DND-41 (cell line): ENCODE measurements around the gene KAZALD1.

Experiments used
- ATAC-seq: fragments of 200-7000 bp; cut with Tn5 transposase; 3 replicates; pipeline ENCODE4 v1.9.1; 2021; ENCODE audit warnings: low read depth; ENCODE audit not compliant: insufficient read depth
- DNase-seq: peaks from one replicate; pipeline ENCODE4 v3.0.0-alpha.2; 2020
- H2AFZ ChIP-seq: 2 replicates; pipeline ENCODE4 v1.6.0; 2012; ENCODE audit warnings: low read depth, low read length
- H3K27ac ChIP-seq: 2 replicates; pipeline ENCODE4 v1.5.1; 2012; ENCODE audit warnings: low read length, inconsistent platforms
- H3K27me3 ChIP-seq: fragments of 200-600 bp; sonication (generic); 2 replicates; pipeline ENCODE4 v1.6.0; 2012; ENCODE audit warnings: low read length, mild to moderate bottlenecking, inconsistent platforms; ENCODE audit not compliant: insufficient read depth, poor library complexity
- H3K36me3 ChIP-seq: 2 replicates; pipeline ENCODE4 v1.5.1; 2012; ENCODE audit warnings: low read length, inconsistent platforms; ENCODE audit not compliant: insufficient read depth
- H3K4me1 ChIP-seq: 2 replicates; pipeline ENCODE4 v1.5.1; 2012; ENCODE audit warnings: mild to moderate bottlenecking, low read length; ENCODE audit not compliant: insufficient read depth
- H3K4me2 ChIP-seq: 2 replicates; pipeline ENCODE4 v1.6.0; 2012; ENCODE audit warnings: mild to moderate bottlenecking, moderate library complexity, low read length, inconsistent platforms; ENCODE audit not compliant: insufficient read depth
- H3K4me3 ChIP-seq, 2 experiments: fragments of 200-600 bp in 1 of 2; shearing (Covaris generic) in 1 of 2; 2 replicates each; pipeline ENCODE4 v1.5.1; 2012 to 2016; ENCODE audit warnings: inconsistent platforms in 2 of 2, low read length in 2 of 2, mild to moderate bottlenecking in 2 of 2, low read depth in 1 of 2, moderate library complexity in 1 of 2
- H3K79me2 ChIP-seq: 2 replicates; pipeline ENCODE4 v1.6.0; 2012; ENCODE audit warnings: low read length, inconsistent platforms; ENCODE audit not compliant: insufficient read depth
- H3K9ac ChIP-seq: 2 replicates; pipeline ENCODE4 v1.6.0; 2012; ENCODE audit warnings: low read depth, mild to moderate bottlenecking, inconsistent platforms, low read length, moderate library complexity
- H3K9me3 ChIP-seq: 2 replicates; pipeline ENCODE4 v1.5.1; 2012; ENCODE audit warnings: low read length, moderate library complexity, mild to moderate bottlenecking, inconsistent platforms; ENCODE audit not compliant: insufficient read depth, severe bottlenecking
- H4K20me1 ChIP-seq: 2 replicates; pipeline ENCODE4 v1.6.0; 2012; ENCODE audit warnings: low read length; ENCODE audit not compliant: insufficient read depth
- CTCF ChIP-seq: IDR thresholded peaks from 2 replicates; pipeline ENCODE4 v1.5.1; 2012; ENCODE audit warnings: borderline replicate concordance, low read length, moderate library complexity, mild to moderate bottlenecking; ENCODE audit not compliant: poor library complexity, severe bottlenecking; ENCODE audit errors: extremely low read depth
- EZH2 ChIP-seq: IDR thresholded peaks from 3 replicates; pipeline ENCODE4 v1.6.1; 2012; ENCODE audit warnings: borderline replicate concordance, low read depth, mild to moderate bottlenecking, moderate library complexity, low read length, inconsistent platforms; ENCODE audit not compliant: severe bottlenecking

KAZALD1 gene

DNA sequence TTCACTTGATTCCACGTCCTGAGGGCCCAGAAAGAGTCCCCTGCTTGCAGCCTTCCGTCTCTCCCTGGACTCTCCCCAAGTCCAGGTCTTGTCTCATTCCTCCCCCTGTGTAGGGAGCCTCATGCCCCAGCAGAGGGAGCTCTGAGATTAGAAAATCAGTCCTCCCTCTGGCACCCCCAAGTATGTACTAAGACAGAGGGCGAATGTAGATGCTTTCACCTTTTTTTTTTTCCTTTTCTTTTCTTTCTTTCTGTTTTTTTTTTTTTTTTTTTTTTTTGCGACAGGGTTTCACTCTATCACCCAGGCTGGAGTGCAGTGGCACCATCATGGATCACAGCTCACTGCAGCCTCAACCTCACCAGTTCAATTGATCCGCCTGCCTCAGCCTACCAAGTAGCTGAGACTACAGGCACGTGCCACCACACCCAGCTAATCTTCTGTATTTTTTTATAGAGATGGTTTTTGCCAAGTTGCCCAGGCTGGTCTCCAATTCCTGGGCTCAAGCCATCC is 20.5 kb upstream of the KAZALD1 start:
- DNase-seq (peak; percentile 82), ATAC-seq (peak; percentile 80)
- Histone ChIP-seq H3K4me2 (peak overlapping the region; percentile 88), H2AFZ (no peak overlapping the region), H3K9ac (no peak overlapping the region), H3K36me3 (no peaks in the 10 kb centered on the region), H3K27ac (peak overlapping the region; percentile 88; the same call in 1 of the 2 replicates), H3K4me1 (peaks cover 29% of the 10 kb centered on the region), H4K20me1 (peaks cover 13% of the 10 kb centered on the region; the same call in 1 of the 2 replicates), H3K4me3 (no peak overlapping the region), H3K27me3 (no peaks in the 10 kb centered on the region), H3K79me2 (peaks cover 9% of the 10 kb centered on the region), H3K9me3 (no peaks in the 10 kb centered on the region)
- peak; percentile 93 for TF ChIP-seq CTCF
- TF ChIP-seq EZH2, result no peak

- Histone ChIP-seq H3K4me2 (peak overlapping the region; percentile 88), H3K36me3 (no peaks in the 10 kb centered on the region), H3K9ac (peak overlapping the region; percentile 62), H3K27ac (peak overlapping the region; percentile 88), H3K9me3 (no peaks in the 10 kb centered on the region), H3K27me3 (no peaks in the 10 kb centered on the region), H3K4me1 (peaks cover 29% of the 10 kb centered on the region), H4K20me1 (peaks cover 9% of the 10 kb centered on the region; the same call in 1 of the 2 replicates), H3K79me2 (peaks cover 9% of the 10 kb centered on the region), H2AFZ (peak overlapping the region; percentile 83), H3K4me3 (peak overlapping the region; percentile 29 to 75; a peak in 3 of 4 replicates)
- DNase-seq, result no peak
- TF ChIP-seq EZH2, result no peak
- ATAC-seq, result no peak
Observed at GRCh38 chr10:101042118-101042517, 19.7 kb upstream of the KAZALD1 start.

GRCh38 chr10:101042667-101043362 is 19.0 kb upstream of the KAZALD1 start:
- DNase-seq, result peak; percentile 91
- Histone ChIP-seq H3K9me3 (no peaks in the 10 kb centered on the region), H3K27me3 (no peaks in the 10 kb centered on the region), H3K27ac (peak overlapping the region; percentile 88), H3K9ac (peak overlapping the region; percentile 62), H4K20me1 (peaks cover 9% of the 10 kb centered on the region; the same call in 1 of the 2 replicates), H3K4me1 (peaks cover 29% of the 10 kb centered on the region), H2AFZ (peak overlapping the region; percentile 83), H3K79me2 (peaks cover 9% of the 10 kb centered on the region), H3K4me2 (peak overlapping the region; percentile 88), H3K36me3 (no peaks in the 10 kb centered on the region), H3K4me3 (peak overlapping the region; percentile 29 to 75; a peak in 3 of 4 replicates)
- peak; percentile 90 for ATAC-seq
- no peak for TF ChIP-seq EZH2
- no peak for TF ChIP-seq CTCF

- Histone ChIP-seq H3K9ac (peak overlapping the region; percentile 62), H3K4me2 (peak overlapping the region; percentile 88), H3K27ac (peak overlapping the region; percentile 88), H3K4me3 (peak overlapping the region; percentile 29 to 75; a peak in 3 of 4 replicates), H3K9me3 (no peaks in the 10 kb centered on the region), H3K79me2 (peaks cover 9% of the 10 kb centered on the region), H2AFZ (peak overlapping the region; percentile 83), H4K20me1 (peaks cover 7% of the 10 kb centered on the region; the same call in 1 of the 2 replicates), H3K4me1 (peaks cover 29% of the 10 kb centered on the region), H3K36me3 (no peaks in the 10 kb centered on the region), H3K27me3 (no peaks in the 10 kb centered on the region)
- DNase-seq (no peak), ATAC-seq (peak; percentile 10; the same call in 2 of the 3 replicates)
- TF ChIP-seq CTCF (no peak), EZH2 (no peak)
Observed at GRCh38 chr10:101043363-101043707, 18.5 kb upstream of the KAZALD1 start.
